Immature natural killer cell (primary cell): ENCODE results near the gene TRMT2B. TPM values are rescaled to one million over a fixed set of nuclear protein-coding genes. Genes with fewer than 3 reads are reported as not detected.
"Not testable (repeated sequence)": the region's sequence is repeated elsewhere in the genome, so short reads cannot be mapped to it uniquely, and the experiment has no call there.

ENCODE experiments used
- DNase-seq, 3 donors: peaks; one replicate each; pipeline ENCODE4 v3.0.0; 2022; ENCODE audit warnings: mixed read lengths in 1 of 3
- H3K27ac Mint-ChIP-seq, 6 donors: one replicate each; pipeline ENCODE4 v1.8.0; 2020; ENCODE audit warnings: mixed read lengths in 6 of 6, mild to moderate bottlenecking in 5 of 6, inconsistent platforms in 4 of 6, moderate library complexity in 3 of 6
- H3K27me3 Mint-ChIP-seq, 3 donors: one replicate each; pipeline ENCODE4 v1.8.0; 2020 to 2021; ENCODE audit warnings: low read depth in 3 of 3, mild to moderate bottlenecking in 3 of 3, mixed read lengths in 3 of 3, moderate library complexity in 3 of 3, inconsistent platforms in 1 of 3
- H3K36me3 Mint-ChIP-seq, 3 donors: one replicate each; pipeline ENCODE4 v1.8.0; 2020; ENCODE audit warnings: mixed read lengths in 3 of 3, inconsistent platforms in 2 of 3, mild to moderate bottlenecking in 2 of 3
- H3K4me1 Mint-ChIP-seq, 2 donors: one replicate each; pipeline ENCODE4 v1.8.0; 2020; ENCODE audit warnings: inconsistent platforms in 2 of 2, mild to moderate bottlenecking in 2 of 2, mixed read lengths in 2 of 2, moderate library complexity in 1 of 2
- H3K4me3 Mint-ChIP-seq, 5 donors: one replicate each; pipeline ENCODE4 v1.8.0; 2020; ENCODE audit warnings: mild to moderate bottlenecking in 5 of 5, mixed read lengths in 5 of 5, inconsistent platforms in 3 of 5, moderate library complexity in 3 of 5
- H3K9me3 Mint-ChIP-seq, 6 donors: one replicate each; pipeline ENCODE4 v1.8.0; 2020; ENCODE audit warnings: mild to moderate bottlenecking in 6 of 6, mixed read lengths in 6 of 6, inconsistent platforms in 4 of 6, moderate library complexity in 3 of 6
- polyA plus RNA-seq, 3 donors: library from polyadenylated mRNA; unstranded; fragments of 300-500 nt; fragmentation: Illumina TruSeq; gene quantifications; one replicate each; pipeline ENCODE4 v1.2.3, GENCODE V29; 2021

The TRMT2B gene, protein sequence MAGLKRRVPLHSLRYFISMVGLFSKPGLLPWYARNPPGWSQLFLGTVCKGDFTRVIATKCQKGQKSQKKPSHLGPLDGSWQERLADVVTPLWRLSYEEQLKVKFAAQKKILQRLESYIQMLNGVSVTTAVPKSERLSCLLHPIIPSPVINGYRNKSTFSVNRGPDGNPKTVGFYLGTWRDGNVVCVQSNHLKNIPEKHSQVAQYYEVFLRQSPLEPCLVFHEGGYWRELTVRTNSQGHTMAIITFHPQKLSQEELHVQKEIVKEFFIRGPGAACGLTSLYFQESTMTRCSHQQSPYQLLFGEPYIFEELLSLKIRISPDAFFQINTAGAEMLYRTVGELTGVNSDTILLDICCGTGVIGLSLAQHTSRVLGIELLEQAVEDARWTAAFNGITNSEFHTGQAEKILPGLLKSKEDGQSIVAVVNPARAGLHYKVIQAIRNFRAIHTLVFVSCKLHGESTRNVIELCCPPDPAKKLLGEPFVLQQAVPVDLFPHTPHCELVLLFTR
- polyA plus RNA-seq: 10 to 100 TPM; 33.4 to 65.8 (median 36.3) TPM

- peak; percentile 66 to 75 (median 71) for DNase-seq
- H3K27me3 Mint-ChIP-seq: peaks cover 2 to 3% (median 3%) of the 10 kb centered on the region in 3 donors
- H3K27ac Mint-ChIP-seq: peak within 1 kb of the TSS; percentile 94 to 98 (median 96)
- peaks cover 27 to 29% of the 10 kb centered on the region in 2 donors for H3K4me1 Mint-ChIP-seq
- H3K9me3 Mint-ChIP-seq: peaks cover 0 to 2% (median 0%) of the 10 kb centered on the region in 6 donors
- H3K36me3 Mint-ChIP-seq: peaks cover 0 to 4% (median 0%) of the 10 kb centered on the region in 3 donors
- H3K4me3 Mint-ChIP-seq: peak within 1 kb of the TSS; percentile 85 to 97 (median 92)
Measured at GRCh38 chrX:101051549-101052302, at the start of gene TRMT2B. Gene TRMT2B (minus strand): TSS chrX:101052111. CDS start chrX:101042289, 9,822 bp downstream.

- peak; percentile 88 to 92 (median 91) for DNase-seq
- Mint-ChIP-seq H3K4me1 (peaks cover 9 to 24% of the 10 kb centered on the region in 2 donors), H3K9me3 (no peaks in the 10 kb centered on the region), H3K36me3 (peaks cover 0 to 3% (median 0%) of the 10 kb centered on the region in 3 donors), H3K4me3 (peak within 1 kb of the TSS; percentile 88 to 96 (median 92)), H3K27me3 (peaks cover 0 to 5% (median 2%) of the 10 kb centered on the region in 3 donors), H3K27ac (peak within 1 kb of the TSS; percentile 89 to 98 (median 95))
Measured at GRCh38 chrX:101097546-101098453, 45.9 kb upstream of the TRMT2B start, which contains the start of gene CENPI. Gene CENPI (plus strand): TSS chrX:101098204. CDS start chrX:101101071, 2,867 bp downstream.

DNA sequence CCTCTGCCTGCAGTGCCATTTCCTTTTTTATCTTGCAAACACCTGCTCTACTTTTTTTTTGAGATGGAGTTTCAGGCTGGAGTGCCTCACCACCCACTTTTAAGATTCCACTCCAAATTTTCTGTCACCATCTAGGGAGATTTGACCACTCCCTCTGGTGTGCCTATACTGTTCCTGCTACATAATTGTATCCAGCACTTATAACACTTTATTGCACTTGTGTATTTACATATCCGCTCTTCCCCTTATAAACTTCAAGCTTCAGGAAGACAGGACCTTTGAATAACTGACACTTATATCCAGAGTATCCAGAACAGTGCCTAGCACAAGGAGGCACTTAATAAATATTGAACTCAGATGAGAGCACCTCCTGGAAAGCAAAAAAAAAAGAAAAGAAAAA, 39.9 kb upstream of the TRMT2B start:
- Mint-ChIP-seq H3K27ac (peak overlapping the region in 1 of 6 donors; percentile 48), H3K27me3 (peaks cover 0 to 9% (median 1%) of the 10 kb centered on the region in 3 donors), H3K4me3 (no peak overlapping the region), H3K36me3 (no peaks in the 10 kb centered on the region), H3K9me3 (no peaks in the 10 kb centered on the region), H3K4me1 (no peaks in the 10 kb centered on the region)
- no peak for DNase-seq

- no peak overlapping the region for H3K4me3 Mint-ChIP-seq
- peaks cover 0 to 2% (median 0%) of the 10 kb centered on the region in 6 donors for H3K9me3 Mint-ChIP-seq
- H3K27ac Mint-ChIP-seq: no peak overlapping the region
- no peaks in the 10 kb centered on the region for H3K4me1 Mint-ChIP-seq
- H3K36me3 Mint-ChIP-seq: no peaks in the 10 kb centered on the region
- H3K27me3 Mint-ChIP-seq: peaks cover 3 to 22% (median 14%) of the 10 kb centered on the region in 3 donors
- DNase-seq: no peak
Measured at GRCh38 chrX:101081231-101081630, 29.3 kb upstream of the TRMT2B start.

DNA sequence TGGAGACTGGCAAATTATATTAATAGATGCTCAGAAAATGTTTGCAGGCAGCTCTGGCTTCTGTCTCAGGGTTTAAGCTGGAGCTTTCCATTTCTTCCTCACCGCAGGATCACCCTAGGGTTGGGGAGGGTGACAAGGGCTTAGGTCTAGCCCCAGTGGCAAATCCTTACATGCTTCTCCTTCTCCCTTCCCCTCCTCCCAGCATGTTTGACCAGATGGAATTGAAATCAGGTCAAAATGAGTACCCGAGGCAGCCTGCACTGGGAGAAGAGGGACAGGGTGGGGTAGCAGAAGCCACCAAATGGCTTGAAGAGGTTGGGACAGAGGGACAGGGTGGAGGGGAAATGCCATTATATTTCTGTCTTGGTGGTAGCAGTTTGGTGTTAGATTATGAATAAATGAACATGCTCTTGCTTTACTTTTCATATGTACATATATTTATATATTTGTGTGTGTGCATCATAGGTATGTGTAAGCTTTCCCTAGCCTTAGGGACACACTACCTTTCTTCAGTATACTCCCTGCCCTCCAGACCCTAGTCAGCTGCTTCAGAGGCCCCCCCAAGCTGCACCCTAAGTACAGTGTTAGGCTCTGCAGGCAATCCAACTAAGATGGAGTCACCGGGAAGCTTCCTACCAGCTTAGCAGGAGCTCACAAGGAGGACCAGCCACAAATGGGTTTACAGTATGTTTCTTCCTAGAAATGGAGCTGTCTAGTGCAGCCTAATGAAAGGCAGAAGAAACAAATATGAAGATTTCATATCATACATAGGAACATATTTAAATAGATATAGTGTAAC, 28.6 kb upstream of the TRMT2B start:
- Mint-ChIP-seq H3K4me1 (no peaks in the 10 kb centered on the region), H3K9me3 (peaks cover 0 to 2% (median 0%) of the 10 kb centered on the region in 6 donors), H3K27ac (no peak overlapping the region), H3K36me3 (no peaks in the 10 kb centered on the region), H3K4me3 (no peak overlapping the region), H3K27me3 (peaks cover 3 to 22% (median 13%) of the 10 kb centered on the region in 3 donors)
- no peak for DNase-seq

- Mint-ChIP-seq H3K9me3 (peaks cover 0 to under 1% (median 0%) of the 10 kb centered on the region in 6 donors), H3K27me3 (peaks cover 3 to 17% (median 12%) of the 10 kb centered on the region in 3 donors), H3K27ac (no peak overlapping the region), H3K36me3 (no peaks in the 10 kb centered on the region), H3K4me1 (no peaks in the 10 kb centered on the region), H3K4me3 (no peak overlapping the region)
- DNase-seq: no peak
Measured at GRCh38 chrX:101079736-101080270, 27.9 kb upstream of the TRMT2B start.

DNA sequence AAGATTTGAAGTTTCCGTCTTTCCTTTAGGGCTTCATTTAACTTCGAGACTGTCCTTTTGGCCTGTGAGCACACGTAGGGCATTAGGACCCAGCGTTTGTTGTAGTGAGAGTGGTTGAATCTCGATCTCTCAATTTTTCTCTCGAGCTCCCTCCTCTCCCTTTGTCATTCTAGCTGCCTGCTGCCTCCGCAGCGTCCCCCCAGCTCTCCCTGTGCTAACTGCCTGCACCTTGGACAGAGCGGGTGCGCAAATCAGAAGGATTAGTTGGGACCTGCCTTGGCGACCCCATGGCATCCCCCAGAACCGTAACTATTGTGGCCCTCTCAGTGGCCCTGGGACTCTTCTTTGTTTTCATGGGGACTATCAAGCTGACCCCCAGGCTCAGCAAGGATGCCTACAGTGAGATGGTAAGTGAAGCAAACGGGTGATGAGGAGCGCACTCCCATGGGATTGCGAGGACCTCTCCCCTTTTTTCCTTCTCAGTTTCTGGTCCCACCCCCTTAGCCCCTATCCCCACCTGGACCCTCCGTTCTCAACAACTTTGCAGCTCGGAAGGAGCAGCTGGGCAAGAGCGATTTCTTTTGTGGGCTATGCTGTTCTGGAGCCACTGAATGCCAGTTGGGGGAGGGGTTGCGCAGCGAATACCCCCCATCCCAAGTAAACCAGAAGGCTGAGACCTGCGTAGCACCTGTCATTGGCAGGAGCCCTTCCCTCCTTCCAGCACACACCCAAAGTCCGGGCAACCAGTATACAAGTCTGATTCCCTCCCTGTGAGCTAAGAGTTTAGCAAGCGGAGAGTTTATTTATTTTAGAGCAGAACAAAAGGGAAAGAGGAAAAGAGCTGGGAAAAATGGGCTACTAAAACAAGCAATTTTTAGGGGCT, 27.0 kb upstream of the TRMT2B start, which contains the start of gene TMEM35A:
TSS of gene TMEM35A (plus strand) at position 164 of the 883 bp plus-strand sequence. CDS start at position 288, 124 bp downstream.
- peak within 1 kb of the TSS in 2 of 5 donors; percentile 42 to 46 for H3K4me3 Mint-ChIP-seq
- peaks cover 3 to 15% (median 11%) of the 10 kb centered on the region in 3 donors for H3K27me3 Mint-ChIP-seq
- DNase-seq: no peak
- no peaks in the 10 kb centered on the region for H3K36me3 Mint-ChIP-seq
- no peaks in the 10 kb centered on the region for H3K4me1 Mint-ChIP-seq
- no peaks in the 10 kb centered on the region for H3K9me3 Mint-ChIP-seq
- no peak within 1 kb of the TSS for H3K27ac Mint-ChIP-seq

DNA sequence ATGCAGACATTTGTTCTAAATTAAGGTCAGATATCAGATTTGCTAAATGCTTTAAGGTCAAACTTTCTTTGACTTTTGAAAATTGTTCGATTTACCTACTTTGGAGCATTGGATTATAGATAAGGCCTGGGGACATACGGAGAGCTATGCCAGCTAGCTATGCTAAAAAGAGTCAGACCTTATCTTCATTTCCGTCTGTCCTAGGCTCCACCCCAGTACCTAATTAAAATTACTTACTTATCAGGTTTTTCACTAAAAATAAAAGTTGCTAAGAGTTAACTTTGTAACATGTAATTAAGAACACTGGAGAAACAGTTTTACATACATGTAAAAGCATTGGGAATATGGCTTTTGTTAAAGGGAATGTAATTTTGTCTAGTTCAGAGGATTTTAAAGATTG, 19.7 kb upstream of the TRMT2B start:
- H3K27ac Mint-ChIP-seq: no peak overlapping the region
- no peak overlapping the region for H3K4me3 Mint-ChIP-seq
- H3K36me3 Mint-ChIP-seq: no peaks in the 10 kb centered on the region

DNA sequence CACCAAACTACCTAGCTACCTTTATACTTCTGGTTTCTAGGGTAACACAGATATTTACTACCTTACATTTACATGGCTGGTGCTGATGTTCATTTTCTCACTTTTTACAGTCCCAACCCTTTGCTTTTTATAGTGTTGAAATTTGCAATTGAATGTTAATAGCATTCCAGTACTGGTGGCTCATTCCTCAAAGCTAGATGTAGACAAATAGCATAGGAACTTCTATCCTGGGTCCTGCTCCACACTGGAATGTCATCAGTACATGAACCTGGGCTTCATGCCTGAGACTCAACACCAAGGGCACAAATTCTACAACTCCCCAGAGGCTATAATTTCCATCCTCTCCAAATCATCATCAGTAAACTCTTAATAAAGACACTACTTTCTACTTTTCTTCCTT, 10.3 kb upstream of the TRMT2B start:
- DNase-seq: no peak
- Mint-ChIP-seq H3K27ac (no peak overlapping the region), H3K4me1 (no peaks in the 10 kb centered on the region), H3K4me3 (no peak overlapping the region), H3K36me3 (no peaks in the 10 kb centered on the region), H3K27me3 (peaks cover 0 to 2% (median 0%) of the 10 kb centered on the region in 3 donors), H3K9me3 (no peaks in the 10 kb centered on the region)

More for the DNA sequence above, 19.7 kb upstream of the TRMT2B start:
- peaks cover 0 to 6% (median 0%) of the 10 kb centered on the region in 3 donors for H3K27me3 Mint-ChIP-seq
- no peaks in the 10 kb centered on the region for H3K9me3 Mint-ChIP-seq
- no peaks in the 10 kb centered on the region for H3K4me1 Mint-ChIP-seq
- DNase-seq: no peak

- Mint-ChIP-seq H3K27me3 (peaks cover 0 to 3% (median 3%) of the 10 kb centered on the region in 3 donors), H3K9me3 (no peaks in the 10 kb centered on the region), H3K4me1 (peaks cover 0 to 2% of the 10 kb centered on the region in 2 donors), H3K36me3 (no peaks in the 10 kb centered on the region), H3K4me3 (no peak overlapping the region), H3K27ac (no peak overlapping the region)
- DNase-seq: no peak
Measured at GRCh38 chrX:101057093-101057714, 5.3 kb upstream of the TRMT2B start.

- not testable (repeated sequence) for H3K27me3 Mint-ChIP-seq, H3K4me3 Mint-ChIP-seq, H3K9me3 Mint-ChIP-seq, H3K36me3 Mint-ChIP-seq, H3K27ac Mint-ChIP-seq, DNase-seq, H3K4me1 Mint-ChIP-seq
Measured at GRCh38 chrX:101056551-101056950, 4.6 kb upstream of the TRMT2B start.
